Measurements from ENCODE around the gene CNIH1. TPM values are rescaled to one million over a fixed set of nuclear protein-coding genes. Genes with fewer than 3 reads are reported as not detected.

The CNIH1 gene
- total RNA-seq, 1 experiment from 2014 or later, result 149 TPM

DNA sequence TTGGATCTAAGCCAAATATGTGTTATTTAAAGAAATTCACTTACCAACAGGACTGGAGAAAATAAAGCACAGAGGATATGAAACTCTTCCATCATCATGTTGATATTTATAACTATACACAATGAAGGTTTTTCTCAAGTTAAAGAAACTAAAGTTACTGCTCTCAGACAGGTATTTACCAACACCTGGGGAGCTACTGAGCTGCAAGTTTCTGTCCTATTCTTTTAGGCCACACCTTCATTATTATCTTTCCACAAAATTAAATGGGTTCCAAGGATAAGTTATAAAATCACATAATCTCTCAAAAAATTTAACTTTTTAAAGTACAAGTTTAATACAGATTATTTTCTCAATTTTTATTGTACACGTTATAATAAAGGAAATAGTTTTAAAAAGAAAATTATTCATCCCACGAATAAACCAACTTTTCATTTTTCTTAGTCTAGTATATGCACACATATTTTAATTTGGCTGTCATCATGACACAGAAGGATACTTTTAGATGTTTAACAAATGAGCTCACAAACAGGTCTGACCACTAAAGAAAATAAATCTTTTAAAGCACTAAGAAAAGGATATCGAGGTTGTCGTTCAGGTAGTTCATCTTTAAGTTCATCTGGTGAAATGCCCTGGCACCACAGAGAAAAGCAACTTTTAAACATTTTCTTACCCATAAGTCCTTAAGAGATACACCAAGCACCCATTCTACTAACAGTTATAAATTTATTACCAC is 39.8 kb upstream of the CNIH1 start:
- Histone ChIP-seq H3K36me3 (ENCODE audit: control insufficient read depth in 1 of 2, insufficient read depth in 2 of 2, low read length in 2 of 2) (peaks cover 21 to 31% of the 10 kb centered on the region in 2 experiments), H3K4me1 (ENCODE audit: control insufficient read depth in 1 of 2, insufficient read depth in 2 of 2, low read length in 2 of 2) (no peaks in the 10 kb centered on the region), H3K79me2 (ENCODE audit: insufficient read depth, low read length) (peaks cover 64% of the 10 kb centered on the region), H3K4me2 (ENCODE audit: low read length) (no peak overlapping the region), H3K9ac (ENCODE audit: low read length) (no peak overlapping the region), H2AFZ (ENCODE audit: low read depth, low read length, poor library complexity, severe bottlenecking) (no peak overlapping the region), H4K20me1 (ENCODE audit: insufficient read depth) (no peaks in the 10 kb centered on the region), H3K9me3 (ENCODE audit: control insufficient read depth in 1 of 2, insufficient read depth in 1 of 2, low read depth in 1 of 2, low read length in 2 of 2) (no peaks in the 10 kb centered on the region), H3K27ac (ENCODE audit: low read depth, low read length) (no peak overlapping the region), H3K4me3 (replicated peaks in 1 of 2; ENCODE audit: low read depth in 1 of 2, low read length in 2 of 2) (no peak overlapping the region), H3K27me3 (ENCODE audit: insufficient read depth, low read length) (no peaks in the 10 kb centered on the region), H3K9me2 (ENCODE audit: insufficient read depth) (no peaks in the 10 kb centered on the region)
- no TSS peak for BruUV-seq (replicated peaks)
- POLR2A ChIA-PET, result no interaction called here
- intact Hi-C loops (cut with micrococcal nuclease), result no loop called here
- ATAC-seq (no peak), DNase-seq (ENCODE audit: low read depth, low spot score) (no peak)
- RAD21 ChIA-PET (ENCODE audit: low non-redundant PET in 1 of 2, low total read pairs in 2 of 2, uncharacterized antibody in 2 of 2, unreplicated experiment in 2 of 2), result no interaction called here
- TF ChIP-seq ZFX (IDR thresholded peaks at IDR 0.05), result no peak
- no peak for TF ChIP-seq POLR2A (IDR thresholded peaks at IDR 0.05; ENCODE audit: borderline replicate concordance, extremely low read depth, insufficient read depth, insufficient read length)
- TF ChIP-seq, protein P1, sequence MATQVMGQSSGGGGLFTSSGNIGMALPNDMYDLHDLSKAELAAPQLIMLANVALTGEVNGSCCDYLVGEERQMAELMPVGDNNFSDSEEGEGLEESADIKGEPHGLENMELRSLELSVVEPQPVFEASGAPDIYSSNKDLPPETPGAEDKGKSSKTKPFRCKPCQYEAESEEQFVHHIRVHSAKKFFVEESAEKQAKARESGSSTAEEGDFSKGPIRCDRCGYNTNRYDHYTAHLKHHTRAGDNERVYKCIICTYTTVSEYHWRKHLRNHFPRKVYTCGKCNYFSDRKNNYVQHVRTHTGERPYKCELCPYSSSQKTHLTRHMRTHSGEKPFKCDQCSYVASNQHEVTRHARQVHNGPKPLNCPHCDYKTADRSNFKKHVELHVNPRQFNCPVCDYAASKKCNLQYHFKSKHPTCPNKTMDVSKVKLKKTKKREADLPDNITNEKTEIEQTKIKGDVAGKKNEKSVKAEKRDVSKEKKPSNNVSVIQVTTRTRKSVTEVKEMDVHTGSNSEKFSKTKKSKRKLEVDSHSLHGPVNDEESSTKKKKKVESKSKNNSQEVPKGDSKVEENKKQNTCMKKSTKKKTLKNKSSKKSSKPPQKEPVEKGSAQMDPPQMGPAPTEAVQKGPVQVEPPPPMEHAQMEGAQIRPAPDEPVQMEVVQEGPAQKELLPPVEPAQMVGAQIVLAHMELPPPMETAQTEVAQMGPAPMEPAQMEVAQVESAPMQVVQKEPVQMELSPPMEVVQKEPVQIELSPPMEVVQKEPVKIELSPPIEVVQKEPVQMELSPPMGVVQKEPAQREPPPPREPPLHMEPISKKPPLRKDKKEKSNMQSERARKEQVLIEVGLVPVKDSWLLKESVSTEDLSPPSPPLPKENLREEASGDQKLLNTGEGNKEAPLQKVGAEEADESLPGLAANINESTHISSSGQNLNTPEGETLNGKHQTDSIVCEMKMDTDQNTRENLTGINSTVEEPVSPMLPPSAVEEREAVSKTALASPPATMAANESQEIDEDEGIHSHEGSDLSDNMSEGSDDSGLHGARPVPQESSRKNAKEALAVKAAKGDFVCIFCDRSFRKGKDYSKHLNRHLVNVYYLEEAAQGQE (IDR thresholded peaks at IDR 0.05; ENCODE audit: low read depth), result no peak
- no peak for TF ChIP-seq SP1 (IDR thresholded peaks at IDR 0.05; ENCODE audit: low read depth)
- no peak for TF ChIP-seq FOSL1 (IDR thresholded peaks at IDR 0.05; ENCODE audit: low read depth)
- TF ChIP-seq, protein P2, sequence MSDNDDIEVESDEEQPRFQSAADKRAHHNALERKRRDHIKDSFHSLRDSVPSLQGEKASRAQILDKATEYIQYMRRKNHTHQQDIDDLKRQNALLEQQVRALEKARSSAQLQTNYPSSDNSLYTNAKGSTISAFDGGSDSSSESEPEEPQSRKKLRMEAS (IDR thresholded peaks at IDR 0.05), result no peak
- no peak for TF ChIP-seq POLR2AphosphoS5 (IDR thresholded peaks at IDR 0.05; ENCODE audit: low read depth, low read length)
- no peak for TF ChIP-seq YY1 (IDR thresholded peaks at IDR 0.05; ENCODE audit: extremely low read depth, insufficient replicate concordance, low read depth, low read length)
- CTCF ChIA-PET, result no interaction called here
